H1 (cell line): ENCODE data around the gene TRIM15. TPM values are rescaled to one million over a fixed set of nuclear protein-coding genes. Genes with fewer than 3 reads are reported as not detected.

Experiments
- CTCF ChIA-PET: fragments of 300-600 bp; sonication (Branson Sonifier 250); formaldehyde crosslinking; loops from one replicate; lab custom pipeline; 2021; ENCODE audit not compliant: partially characterized antibody; lab: Charles Lee
- POLR2A ChIA-PET: fragments of 300-600 bp; sonication (Branson Sonifier 250); formaldehyde crosslinking; loops from one replicate; lab custom pipeline; 2021; ENCODE audit warnings: inconsistent platforms; ENCODE audit not compliant: partially characterized antibody; lab: Charles Lee
- DNase-seq, 2 experiments: peaks; one replicate each; pipeline versions ENCODE4 v3.0.0 to v3.0.0-alpha.2; 2010 to 2022; ENCODE audit warnings: low spot score in 2 of 2, low read depth in 1 of 2, mixed read lengths in 1 of 2
- FAIRE-seq: peaks from 2 replicates; lab custom pipeline; 2011; peaks lifted over from hg19 to GRCh38; lab: Jason Lieb, UNC
- H2AFZ ChIP-seq: 2 replicates; pipeline ENCODE4 v1.8.1; 2012; ENCODE audit warnings: low read length, inconsistent platforms
- H2AK5ac ChIP-seq: 2 replicates; pipeline ENCODE4 v1.6.1; 2013; ENCODE audit warnings: low read depth, low read length
- H2BK120ac ChIP-seq: replicated peaks from 2 replicates; pipeline ENCODE3; 2013; ENCODE audit warnings: low read depth, low read length, inconsistent platforms
- H2BK12ac ChIP-seq: 2 replicates; pipeline ENCODE4 v1.6.1; 2013; ENCODE audit warnings: low read depth, low read length
- H2BK15ac ChIP-seq: 2 replicates; pipeline ENCODE4 v1.6.1; 2013; ENCODE audit warnings: low read length
- H2BK20ac ChIP-seq: 2 replicates; pipeline ENCODE4 v1.6.1; 2013; ENCODE audit warnings: low read length
- H2BK5ac ChIP-seq: 2 replicates; pipeline ENCODE4 v1.6.1; 2013; ENCODE audit warnings: low read depth, low read length
- H3K14ac ChIP-seq: 2 replicates; pipeline ENCODE4 v1.6.1; 2013; ENCODE audit warnings: inconsistent platforms; ENCODE audit not compliant: insufficient read length
- H3K18ac ChIP-seq: 2 replicates; pipeline ENCODE4 v1.6.1; 2013; ENCODE audit warnings: low read length; ENCODE audit errors: extremely low read depth
- H3K23ac ChIP-seq: 2 replicates; pipeline ENCODE4 v1.6.1; 2013; ENCODE audit warnings: inconsistent platforms; ENCODE audit not compliant: insufficient read length
- H3K23me2 ChIP-seq: 2 replicates; pipeline ENCODE4 v1.6.1; 2013; ENCODE audit warnings: low read depth, low read length
- H3K27ac ChIP-seq: 2 replicates; pipeline ENCODE4 v1.6.1; 2011; ENCODE audit warnings: low read depth, low read length, inconsistent platforms
- H3K27me3 ChIP-seq, 4 experiments: replicated peaks in 1 of 4; 1 replicate in 1 of 4; 2 replicates in 3 of 4; pipeline versions ENCODE4 v1.6.1 to v1.8.1; 2011 to 2013; ENCODE audit warnings: low read length in 3 of 4, mild to moderate bottlenecking in 3 of 4, inconsistent platforms in 2 of 4, mixed read lengths in 2 of 4, moderate library complexity in 1 of 4; ENCODE audit not compliant: control insufficient read depth in 3 of 4, insufficient read depth in 3 of 4; ENCODE audit errors: extremely low read depth in 1 of 4
- H3K36me3 ChIP-seq, 4 experiments: 2 replicates each; pipeline versions ENCODE4 v1.6.1 to v1.8.1; 2011 to 2013; ENCODE audit warnings: mild to moderate bottlenecking in 4 of 4, low read length in 3 of 4, moderate library complexity in 2 of 4, control low read depth in 1 of 4, inconsistent platforms in 1 of 4; ENCODE audit not compliant: insufficient read depth in 4 of 4, control insufficient read depth in 2 of 4
- H3K4ac ChIP-seq: replicated peaks from 2 replicates; pipeline ENCODE3; 2013; ENCODE audit warnings: low read length, low read depth, mixed read lengths, inconsistent platforms; ENCODE audit not compliant: insufficient read length
- H3K4me1 ChIP-seq, 4 experiments: replicated peaks in 1 of 4; 1 replicate in 1 of 4; 2 replicates in 3 of 4; pipeline versions ENCODE4 v1.6.1 to v1.8.1; 2011 to 2013; ENCODE audit warnings: low read length in 3 of 4, inconsistent platforms in 2 of 4, mixed read lengths in 1 of 4; ENCODE audit not compliant: insufficient read depth in 4 of 4, control insufficient read depth in 3 of 4
- H3K4me2 ChIP-seq, 2 experiments: 2 replicates each; pipeline versions ENCODE4 v1.6.1 to v1.8.1; 2011 to 2013; ENCODE audit warnings: low read depth in 2 of 2, low read length in 2 of 2, control low read depth in 1 of 2, inconsistent platforms in 1 of 2, mild to moderate bottlenecking in 1 of 2; ENCODE audit not compliant: insufficient read depth in 1 of 2
- H3K4me3 ChIP-seq, 4 experiments: fragments of 200-600, 300-600 bp in 1 of 4; sonication (generic), shearing (Covaris generic), sonication (Bioruptor Twin) in 1 of 4; 2 replicates each; pipeline versions ENCODE4 v1.5.1 to v1.8.1; 2011 to 2016; ENCODE audit warnings: low read length in 4 of 4, low read depth in 3 of 4, control low read depth in 2 of 4, inconsistent platforms in 2 of 4, mild to moderate bottlenecking in 2 of 4, mixed read lengths in 1 of 4, moderate library complexity in 1 of 4; ENCODE audit not compliant: insufficient read depth in 2 of 4; ENCODE audit errors: extremely low read depth in 1 of 4
- H3K56ac ChIP-seq: replicated peaks from 2 replicates; pipeline ENCODE3; 2013; ENCODE audit warnings: low read depth, mild to moderate bottlenecking, mixed read lengths, low read length, inconsistent platforms; ENCODE audit not compliant: insufficient read length
- H3K79me1 ChIP-seq: 2 replicates; pipeline ENCODE4 v1.6.1; 2013; ENCODE audit warnings: low read depth, low read length, control low read depth
- H3K79me2 ChIP-seq, 2 experiments: 2 replicates each; pipeline versions ENCODE4 v1.6.1 to v1.8.1; 2012 to 2013; ENCODE audit warnings: low read length in 2 of 2, mild to moderate bottlenecking in 2 of 2, inconsistent platforms in 1 of 2; ENCODE audit not compliant: insufficient read depth in 2 of 2, control insufficient read depth in 1 of 2
- H3K9ac ChIP-seq, 4 experiments: replicated peaks in 1 of 4; 1 replicate in 1 of 4; 2 replicates in 3 of 4; pipeline versions ENCODE4 v1.6.1 to v1.8.1; 2011 to 2013; ENCODE audit warnings: low read depth in 3 of 4, low read length in 3 of 4, control low read depth in 2 of 4, mild to moderate bottlenecking in 2 of 4, moderate library complexity in 2 of 4, inconsistent platforms in 1 of 4; ENCODE audit errors: extremely low read depth in 1 of 4
- H3K9me3 ChIP-seq, 2 experiments: 2 replicates each; pipeline versions ENCODE4 v1.6.1 to v1.8.1; 2012 to 2013; ENCODE audit warnings: mild to moderate bottlenecking in 2 of 2, moderate library complexity in 2 of 2, control low read depth in 1 of 2, inconsistent platforms in 1 of 2, low read depth in 1 of 2, low read length in 1 of 2, mixed read lengths in 1 of 2; ENCODE audit not compliant: insufficient read depth in 2 of 2
- H4K20me1 ChIP-seq, 2 experiments: replicated peaks in 1 of 2; 2 replicates each; pipeline versions ENCODE3 to v1.8.1; 2011 to 2013; ENCODE audit warnings: inconsistent platforms in 2 of 2, low read length in 2 of 2, mild to moderate bottlenecking in 1 of 2; ENCODE audit not compliant: insufficient read depth in 2 of 2, control insufficient read depth in 1 of 2
- H4K5ac ChIP-seq: 2 replicates; pipeline ENCODE4 v1.6.1; 2013; ENCODE audit warnings: low read length, low read depth, mixed read lengths, inconsistent platforms; ENCODE audit not compliant: insufficient read length
- H4K8ac ChIP-seq: 2 replicates; pipeline ENCODE4 v1.8.0; 2013; ENCODE audit warnings: mild to moderate bottlenecking, moderate library complexity, low read length, inconsistent platforms; ENCODE audit not compliant: insufficient read depth; ENCODE audit errors: extremely low read depth
- H4K91ac ChIP-seq: replicated peaks from 2 replicates; pipeline ENCODE3; 2013; ENCODE audit warnings: low read length, mixed read lengths, inconsistent platforms; ENCODE audit not compliant: insufficient read length
- CHD2 ChIP-seq: IDR thresholded peaks from 2 replicates; pipeline ENCODE4 v1.6.1; 2012; ENCODE audit warnings: low read length, improper control_type of control experiment
- POLR2A ChIP-seq, 2 experiments: IDR thresholded peaks; 1 replicate in 1 of 2; 2 replicates in 1 of 2; pipeline ENCODE4 v1.6.1; 2011; ENCODE audit warnings: low read depth in 2 of 2, low read length in 2 of 2, mild to moderate bottlenecking in 2 of 2; ENCODE audit errors: control extremely low read depth in 1 of 2
- RFX5 ChIP-seq: IDR thresholded peaks from 2 replicates; pipeline ENCODE4 v1.6.1; 2011; ENCODE audit warnings: low read depth, low read length, improper control_type of control experiment, borderline replicate concordance
- WGBS, 2 experiments: shearing (Covaris generic) in 1 of 2; methylation state at CpG; one replicate each; pipeline versions ENCODE4 v1.1.6 to v1.1.7; 2013 to 2015; ENCODE audit warnings: low lambda C conversion rate in 2 of 2, mixed read lengths in 2 of 2, inconsistent platforms in 1 of 2, low coverage in 1 of 2, missing lambda C conversion rate in 1 of 2; ENCODE audit not compliant: insufficient replicate concordance in 2 of 2, insufficient coverage in 1 of 2, insufficient read length in 1 of 2; ENCODE audit errors: extremely low coverage in 1 of 2, missing lambda C conversion rate in 1 of 2; 5-methylcytosine and 5-hydroxymethylcytosine counted together
- polyA plus RNA-seq, 7 experiments: library from polyadenylated mRNA; depleted of rRNA in 3 of 7; stranded (reverse) in 5 of 7; unstranded in 2 of 7; fragments of >200 nt in 5 of 7; fragments of 200-250 nt in 2 of 7; gene quantifications; 1 replicate in 5 of 7; 2 replicates in 1 of 7; 4 replicates in 1 of 7; pipeline versions ENCODE4 v1.2.1 to v1.2.3, GENCODE V29; 2011 to 2013; ENCODE audit warnings: missing spikeins in 2 of 7, mixed read lengths in 2 of 7
- total RNA-seq: library from RNA; stranded (reverse); fragmentation: NEBNext Ultra II Directional; extraction: Animal tissue kit (Norgen Biotek cat#: 25700); gene quantifications from 2 replicates; pipeline ENCODE4 v1.2.1, GENCODE V29; 2021
- TF ChIP-seq, protein P1 (sequence below): IDR thresholded peaks from 2 replicates; pipeline ENCODE4 v1.6.1; 2011; ENCODE audit warnings: low read depth, mild to moderate bottlenecking, low read length; ENCODE audit not compliant: insufficient read depth

TRIM15 gene
- total and polyA plus RNA-seq, 2 of the 8 experiments (the other 6 are each of a cell fraction or from before 2014, with no cell fraction given), result 0.18 to 0.48 TPM

GRCh38 chr6:30180145-30180544 lies 16.8 kb downstream of the TRIM15 start:
- Histone ChIP-seq H2BK15ac (no peak overlapping the region), H2BK20ac (no peak overlapping the region), H3K79me1 (no peaks in the 10 kb centered on the region), H3K14ac (no peak overlapping the region), H3K4me2 (no peak overlapping the region), H2BK5ac (no peak overlapping the region), H3K36me3 (peaks cover 0 to 3% (median 0%) of the 10 kb centered on the region in 4 experiments; a peak in 1 of 8 replicates), H4K8ac (no peak overlapping the region), H3K4me3 (no peak overlapping the region), H4K5ac (no peak overlapping the region), H2AK5ac (no peak overlapping the region), H2BK12ac (no peak overlapping the region), H4K91ac (no peak overlapping the region), H3K18ac (no peak overlapping the region), H2AFZ (no peak overlapping the region), H3K56ac (no peak overlapping the region), H3K27ac (no peak overlapping the region), H3K23me2 (no peaks in the 10 kb centered on the region), H3K9me3 (0 out of 4 replicates have a peak, but pooled peaks cover 0 to 3% of the 10 kb centered on the region in 2 experiments), H3K4ac (no peak overlapping the region), H3K79me2 (no peaks in the 10 kb centered on the region), H3K9ac (no peak overlapping the region), H2BK120ac (no peak overlapping the region), H3K23ac (no peak overlapping the region), H4K20me1 (no peaks in the 10 kb centered on the region), H3K4me1 (no peaks in the 10 kb centered on the region), H3K27me3 (no peaks in the 10 kb centered on the region; a peak in 1 of 7 replicates)
- POLR2A ChIA-PET, result no interaction called here
- DNase-seq (no peak), FAIRE-seq (no peak)
- TF ChIP-seq CHD2 (no peak), RFX5 (no peak), POLR2A (IDR thresholded peaks at IDR 0.05; ENCODE audit: control extremely low read depth in 1 of 2, low read depth in 2 of 2, low read length in 2 of 2) (no peak)
- TF ChIP-seq, protein P1, sequence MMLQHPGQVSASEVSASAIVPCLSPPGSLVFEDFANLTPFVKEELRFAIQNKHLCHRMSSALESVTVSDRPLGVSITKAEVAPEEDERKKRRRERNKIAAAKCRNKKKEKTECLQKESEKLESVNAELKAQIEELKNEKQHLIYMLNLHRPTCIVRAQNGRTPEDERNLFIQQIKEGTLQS, result no peak
- WGBS, 2 experiments, result 85% methylated on average over 1 of the region's 1 CpG; no CpG with 5 or more reads in 1 of the 2 experiments
- CTCF ChIA-PET, result no interaction called here
